Calu3 (cell line): Measurements from ENCODE around the gene CRP. TPM values are rescaled to one million over a fixed set of nuclear protein-coding genes. Genes with fewer than 3 reads are reported as not detected.
"Not testable (repeated sequence)": the region's sequence is repeated elsewhere in the genome, so short reads cannot be mapped to it uniquely, and the experiment has no call there.

Experiments used
- BruUV-seq: library from RNA; stranded (reverse); fragments of 400-500 nt; replicated peaks from 2 replicates; lab custom pipeline; 2021; lab: Mats Ljungman, UMichigan
- CTCF ChIA-PET: fragments of 300-600 bp; sonication (Branson Sonifier 250); formaldehyde crosslinking; loops from one replicate; lab custom pipeline; 2022; ENCODE audit warnings: antibody characterized with exemption; lab: Charles Lee
- DNase-seq: peaks from one replicate; pipeline ENCODE4 v3.0.0; 2022
- H3K27ac Mint-ChIP-seq: one replicate; pipeline ENCODE4 v1.8.0; 2022; ENCODE audit warnings: mixed read lengths; ENCODE audit not compliant: unreplicated experiment
- H3K27me3 Mint-ChIP-seq: one replicate; pipeline ENCODE4 v1.8.0; 2022; ENCODE audit warnings: mixed read lengths; ENCODE audit not compliant: unreplicated experiment
- H3K36me3 Mint-ChIP-seq: one replicate; pipeline ENCODE4 v1.8.0; 2022; ENCODE audit warnings: mild to moderate bottlenecking, moderate library complexity, mixed read lengths; ENCODE audit not compliant: insufficient read depth, unreplicated experiment
- H3K4me1 Mint-ChIP-seq: one replicate; pipeline ENCODE4 v1.8.0; 2022; ENCODE audit warnings: mild to moderate bottlenecking, low read depth, mixed read lengths; ENCODE audit not compliant: unreplicated experiment
- H3K4me3 Mint-ChIP-seq: one replicate; pipeline ENCODE4 v1.8.0; 2022; ENCODE audit warnings: mild to moderate bottlenecking, low read depth, moderate library complexity, mixed read lengths; ENCODE audit not compliant: unreplicated experiment
- H3K9me3 Mint-ChIP-seq: one replicate; pipeline ENCODE4 v1.8.0; 2022; ENCODE audit warnings: low read depth, mixed read lengths; ENCODE audit not compliant: unreplicated experiment
- intact Hi-C: fragments of 100-400 bp; cut with micrococcal nuclease; formaldehyde crosslinking; loops from one replicate; pipeline ENCODE4 v1.10.0; 2022; ENCODE audit not compliant: unreplicated experiment
- total RNA-seq: library from RNA; stranded (reverse); gene quantifications from 2 replicates; pipeline ENCODE4 v1.2.3, GENCODE V29; 2022
- TF ChIP-seq, protein P1 (sequence below): fragments of 200-600 bp; IDR thresholded peaks from one replicate; pipeline ENCODE4 v1.8.0; 2022; ENCODE audit warnings: antibody characterized with exemption; ENCODE audit not compliant: unreplicated experiment

The CRP gene
- total RNA-seq, 1 experiment from 2014 or later: 0.80 TPM

DNA sequence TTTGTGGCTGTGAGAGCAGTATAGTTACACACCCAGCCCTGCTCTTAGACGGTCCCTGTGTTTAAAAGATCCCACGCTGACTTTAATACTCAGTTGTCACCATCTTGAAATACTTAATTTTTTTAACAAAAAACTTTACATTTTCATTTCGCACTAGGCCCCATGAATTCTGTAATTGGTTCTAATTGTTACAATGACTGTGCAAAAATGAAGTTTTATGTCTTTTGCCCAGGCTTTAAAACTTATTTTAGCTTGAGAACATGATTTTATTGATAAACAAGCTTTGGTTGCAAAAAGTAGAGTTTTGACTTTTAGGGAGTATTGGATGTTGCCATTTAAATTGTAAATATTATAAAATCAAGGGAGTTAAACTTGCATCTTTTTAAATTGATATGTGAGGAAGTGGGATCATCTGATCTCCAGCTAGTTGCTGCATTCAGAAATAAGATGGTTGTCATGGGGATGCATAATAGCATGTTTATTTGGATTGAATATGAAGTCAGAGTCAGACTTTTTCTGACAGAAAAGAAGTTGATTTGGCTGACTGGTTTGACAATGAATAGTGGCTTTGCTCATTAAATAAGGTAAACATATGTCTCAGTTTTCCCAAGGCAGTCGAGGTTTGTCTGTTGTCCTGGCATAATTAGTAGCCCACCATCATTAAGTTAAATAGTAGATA, 23.0 kb upstream of the CRP start:
- Mint-ChIP-seq H3K27me3 (peaks cover 11% of the 10 kb centered on the region), H3K36me3 (no peaks in the 10 kb centered on the region), H3K4me3 (no peak overlapping the region), H3K4me1 (no peaks in the 10 kb centered on the region), H3K27ac (no peak overlapping the region), H3K9me3 (peaks cover 9% of the 10 kb centered on the region)
- TF ChIP-seq, protein P1, sequence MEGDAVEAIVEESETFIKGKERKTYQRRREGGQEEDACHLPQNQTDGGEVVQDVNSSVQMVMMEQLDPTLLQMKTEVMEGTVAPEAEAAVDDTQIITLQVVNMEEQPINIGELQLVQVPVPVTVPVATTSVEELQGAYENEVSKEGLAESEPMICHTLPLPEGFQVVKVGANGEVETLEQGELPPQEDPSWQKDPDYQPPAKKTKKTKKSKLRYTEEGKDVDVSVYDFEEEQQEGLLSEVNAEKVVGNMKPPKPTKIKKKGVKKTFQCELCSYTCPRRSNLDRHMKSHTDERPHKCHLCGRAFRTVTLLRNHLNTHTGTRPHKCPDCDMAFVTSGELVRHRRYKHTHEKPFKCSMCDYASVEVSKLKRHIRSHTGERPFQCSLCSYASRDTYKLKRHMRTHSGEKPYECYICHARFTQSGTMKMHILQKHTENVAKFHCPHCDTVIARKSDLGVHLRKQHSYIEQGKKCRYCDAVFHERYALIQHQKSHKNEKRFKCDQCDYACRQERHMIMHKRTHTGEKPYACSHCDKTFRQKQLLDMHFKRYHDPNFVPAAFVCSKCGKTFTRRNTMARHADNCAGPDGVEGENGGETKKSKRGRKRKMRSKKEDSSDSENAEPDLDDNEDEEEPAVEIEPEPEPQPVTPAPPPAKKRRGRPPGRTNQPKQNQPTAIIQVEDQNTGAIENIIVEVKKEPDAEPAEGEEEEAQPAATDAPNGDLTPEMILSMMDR: no peak
- no peak for DNase-seq
- intact Hi-C loops: no loop called here
- CTCF ChIA-PET: no interaction called here
- no TSS peak for BruUV-seq

DNA sequence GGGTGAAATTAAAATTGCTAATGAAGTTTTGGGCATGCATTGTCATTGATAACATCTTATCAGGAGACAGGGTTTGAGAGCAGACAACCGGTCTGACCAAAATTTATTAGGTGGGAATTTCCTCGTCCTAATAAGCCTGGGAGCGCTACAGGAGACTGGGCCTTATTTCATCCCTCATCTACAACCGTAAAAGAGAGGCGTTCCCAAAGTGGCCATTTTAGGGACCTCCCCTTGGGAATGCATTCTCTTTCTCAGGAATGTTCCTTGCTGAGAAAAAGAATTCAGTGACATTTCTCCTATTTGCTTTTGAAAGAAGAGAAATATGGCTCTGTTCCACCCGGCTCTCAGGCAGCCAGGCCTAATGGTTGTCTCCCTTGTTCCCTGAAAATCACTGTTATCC, 8.8 kb upstream of the CRP start:
- H3K27ac Mint-ChIP-seq, H3K27me3 Mint-ChIP-seq, CTCF ChIA-PET, BruUV-seq, H3K4me1 Mint-ChIP-seq, DNase-seq, H3K9me3 Mint-ChIP-seq, H3K36me3 Mint-ChIP-seq, intact Hi-C loops, H3K4me3 Mint-ChIP-seq: not testable (repeated sequence)

DNA sequence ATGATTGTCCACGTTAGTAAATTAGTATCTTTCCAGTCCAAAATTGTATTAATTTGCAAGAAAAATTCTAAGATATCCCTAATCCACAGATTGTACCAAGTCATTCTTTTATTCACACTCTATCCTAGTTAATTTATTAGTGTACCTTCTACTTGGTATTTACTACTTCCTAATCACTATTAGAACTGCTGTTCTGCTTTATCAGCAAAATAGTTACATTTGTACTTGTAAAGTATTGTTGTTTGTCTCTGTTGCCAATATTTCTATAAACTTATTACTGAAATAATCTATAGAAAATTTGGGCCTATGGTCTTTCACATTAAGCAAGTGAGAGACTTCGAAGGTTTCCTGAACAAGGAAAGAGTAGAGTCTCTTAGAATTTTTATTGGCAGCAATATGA, 5.6 kb upstream of the CRP start:
- TF ChIP-seq, protein P1: no peak
- H3K9me3 Mint-ChIP-seq: no peaks in the 10 kb centered on the region
- no peaks in the 10 kb centered on the region for H3K4me1 Mint-ChIP-seq
- no TSS peak for BruUV-seq
- CTCF ChIA-PET: no interaction called here
- H3K27me3 Mint-ChIP-seq: no peaks in the 10 kb centered on the region
- H3K4me3 Mint-ChIP-seq: no peak overlapping the region
- intact Hi-C loops: no loop called here
- DNase-seq: no peak
- no peak overlapping the region for H3K27ac Mint-ChIP-seq
- H3K36me3 Mint-ChIP-seq: no peaks in the 10 kb centered on the region

DNA sequence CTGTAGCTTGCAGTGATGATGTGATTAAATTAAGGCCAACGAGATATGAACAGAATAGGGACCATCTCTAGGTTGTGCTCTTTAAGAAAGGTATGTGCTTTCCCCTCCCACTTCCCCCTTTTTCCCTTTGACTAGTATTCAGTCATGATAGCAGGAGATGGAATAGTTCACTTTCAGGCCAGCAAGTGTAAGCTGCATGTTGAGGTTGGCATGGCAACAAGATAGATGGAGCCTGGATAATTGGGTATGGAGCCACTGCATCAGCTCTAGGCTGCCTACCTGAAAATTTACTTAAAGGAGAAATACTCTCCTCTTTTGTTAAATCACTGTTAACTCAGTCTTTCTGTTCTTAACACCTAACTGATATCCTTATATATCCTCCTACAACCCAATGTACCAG, 1.5 kb upstream of the CRP start:
- CTCF ChIA-PET: no interaction called here
- Mint-ChIP-seq H3K4me3 (no peak overlapping the region), H3K36me3 (no peaks in the 10 kb centered on the region), H3K9me3 (no peaks in the 10 kb centered on the region), H3K27ac (no peak overlapping the region), H3K27me3 (no peaks in the 10 kb centered on the region), H3K4me1 (no peaks in the 10 kb centered on the region)
- no TSS peak for BruUV-seq
- TF ChIP-seq, protein P1: no peak
- intact Hi-C loops: no loop called here
- no peak for DNase-seq

DNA sequence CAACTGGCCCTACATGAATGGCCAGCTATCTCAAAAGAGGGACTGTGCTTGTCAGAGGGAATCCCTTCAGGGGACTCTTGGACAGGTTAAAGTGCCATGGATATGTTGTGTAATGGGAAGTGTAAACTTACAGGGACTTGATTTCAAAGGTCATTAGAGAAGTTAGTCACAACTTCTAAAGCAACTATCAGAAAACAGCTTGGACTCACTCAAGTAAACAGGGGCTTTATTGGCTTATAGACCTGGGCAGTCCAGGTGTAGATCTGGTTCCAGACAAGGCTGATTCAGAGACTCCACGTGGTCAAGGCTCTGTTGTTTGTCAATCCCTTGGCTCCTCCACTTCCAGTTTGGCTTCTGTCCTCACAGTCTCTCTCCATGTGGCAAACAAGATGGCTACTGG, 2.3 kb downstream of the CRP start:
- no peak for DNase-seq
- Mint-ChIP-seq H3K9me3 (no peaks in the 10 kb centered on the region), H3K4me3 (no peak overlapping the region), H3K4me1 (no peaks in the 10 kb centered on the region), H3K27ac (no peak overlapping the region), H3K36me3 (no peaks in the 10 kb centered on the region), H3K27me3 (no peaks in the 10 kb centered on the region)
- no TSS peak for BruUV-seq
- intact Hi-C loops: no loop called here
- CTCF ChIA-PET: no interaction called here
- TF ChIP-seq, protein P1: no peak
